GM13976 (cell line): ENCODE measurements around the gene HS6ST1.

Source experiments
- DNase-seq: peaks from one replicate; pipeline ENCODE4 v3.0.0; 2012; ENCODE audit warnings: low spot score
- in situ Hi-C: fragments of 300-500 bp; cut with MboI; formaldehyde crosslinking; loops from one replicate; pipeline ENCODE4 v1.12.0; 2022; ENCODE audit warnings: low sequenced_read_pairs, mixed read lengths, inconsistent platforms; ENCODE audit not compliant: unreplicated experiment
- TF ChIP-seq, protein P1 (sequence below): IDR thresholded peaks from 2 replicates; pipeline ENCODE4 v1.5.1; 2012; ENCODE audit warnings: borderline replicate concordance, mild to moderate bottlenecking; ENCODE audit not compliant: insufficient read depth; ENCODE audit errors: extremely low read depth, missing control alignments, control extremely low read depth

The HS6ST1 gene

DNA sequence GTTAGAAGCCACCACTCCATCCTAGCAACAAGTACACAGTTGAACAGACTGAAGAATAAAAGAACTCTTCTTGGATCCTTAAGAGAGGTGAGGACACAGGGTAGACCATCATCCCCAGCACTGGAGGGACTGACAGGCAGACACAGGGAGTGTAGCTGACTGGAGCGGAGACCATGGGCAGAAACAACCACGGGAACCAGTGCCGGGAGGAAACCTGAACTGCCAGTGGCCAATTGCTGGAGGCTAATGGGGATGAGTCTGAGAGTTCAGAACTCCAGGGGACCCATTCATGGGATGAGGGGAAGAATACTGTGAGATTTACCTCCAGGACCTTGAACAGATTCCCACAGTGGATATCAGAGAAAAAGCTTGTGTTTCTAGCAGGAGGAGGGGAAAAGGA is 76.8 kb downstream of the HS6ST1 start:
- DNase-seq, result no peak
- in situ Hi-C loops, result no loop called here
- TF ChIP-seq, protein P1, sequence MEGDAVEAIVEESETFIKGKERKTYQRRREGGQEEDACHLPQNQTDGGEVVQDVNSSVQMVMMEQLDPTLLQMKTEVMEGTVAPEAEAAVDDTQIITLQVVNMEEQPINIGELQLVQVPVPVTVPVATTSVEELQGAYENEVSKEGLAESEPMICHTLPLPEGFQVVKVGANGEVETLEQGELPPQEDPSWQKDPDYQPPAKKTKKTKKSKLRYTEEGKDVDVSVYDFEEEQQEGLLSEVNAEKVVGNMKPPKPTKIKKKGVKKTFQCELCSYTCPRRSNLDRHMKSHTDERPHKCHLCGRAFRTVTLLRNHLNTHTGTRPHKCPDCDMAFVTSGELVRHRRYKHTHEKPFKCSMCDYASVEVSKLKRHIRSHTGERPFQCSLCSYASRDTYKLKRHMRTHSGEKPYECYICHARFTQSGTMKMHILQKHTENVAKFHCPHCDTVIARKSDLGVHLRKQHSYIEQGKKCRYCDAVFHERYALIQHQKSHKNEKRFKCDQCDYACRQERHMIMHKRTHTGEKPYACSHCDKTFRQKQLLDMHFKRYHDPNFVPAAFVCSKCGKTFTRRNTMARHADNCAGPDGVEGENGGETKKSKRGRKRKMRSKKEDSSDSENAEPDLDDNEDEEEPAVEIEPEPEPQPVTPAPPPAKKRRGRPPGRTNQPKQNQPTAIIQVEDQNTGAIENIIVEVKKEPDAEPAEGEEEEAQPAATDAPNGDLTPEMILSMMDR, result no peak

DNA sequence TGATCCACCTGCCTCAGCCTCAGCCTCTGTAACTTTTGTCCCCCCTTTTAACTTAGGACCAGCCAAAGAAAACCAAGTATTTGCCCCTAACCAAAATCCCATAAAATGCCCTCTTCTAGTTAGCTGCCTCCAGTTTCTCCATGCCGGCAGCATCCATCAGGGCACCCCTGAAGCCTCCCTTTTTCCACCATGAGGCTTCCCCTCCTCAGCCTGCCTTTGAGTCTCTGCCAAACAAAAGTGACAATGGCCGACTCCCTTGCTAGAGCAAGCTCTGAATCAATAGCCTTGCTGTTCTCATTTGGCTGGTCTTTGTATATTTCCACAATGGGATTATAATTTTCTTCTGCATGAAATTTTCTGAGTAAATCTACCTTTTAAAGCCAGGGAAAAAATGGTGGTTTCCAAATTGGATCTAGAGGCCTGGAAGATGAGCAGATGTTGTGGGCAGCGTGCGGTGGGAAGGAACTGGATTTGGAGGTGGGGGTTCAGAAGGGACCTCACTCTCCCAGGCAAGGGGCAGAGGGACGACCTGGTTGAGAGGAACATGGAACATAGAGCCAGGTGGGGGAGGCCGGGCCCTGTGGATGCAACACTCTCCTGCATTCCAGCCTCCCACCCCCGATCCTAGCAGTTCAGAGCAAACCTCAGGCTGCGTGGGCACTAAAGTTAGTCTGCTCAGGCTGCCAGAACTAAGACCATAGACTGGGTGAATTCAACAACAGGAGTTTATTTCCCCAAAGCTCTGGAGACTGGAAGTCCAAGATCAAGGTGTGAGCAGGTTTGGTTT is 80.6 kb downstream of the HS6ST1 start:
- TF ChIP-seq, protein P1, result no peak
- no peak for DNase-seq
- in situ Hi-C loops, result no loop called here

DNA sequence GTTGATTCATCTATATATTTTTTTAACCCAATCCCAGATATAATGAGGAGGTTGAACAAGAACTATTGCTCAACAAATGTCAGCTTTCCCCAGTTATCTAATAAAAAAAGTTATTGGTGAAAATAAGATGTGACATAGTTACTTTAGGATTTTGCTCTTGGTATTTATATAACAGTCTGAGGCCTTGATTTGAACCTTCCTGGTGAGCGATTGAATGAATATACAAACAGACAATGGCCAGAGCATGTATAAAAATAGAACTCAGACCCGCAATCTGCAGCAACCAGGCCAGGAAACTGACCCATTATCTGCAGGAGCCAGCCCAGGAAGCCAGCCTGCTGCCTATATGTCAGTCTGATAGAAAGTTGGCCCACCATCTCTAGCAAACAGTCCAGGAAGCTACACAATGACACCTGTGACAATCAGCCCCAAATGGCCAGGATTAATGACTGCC is 81.6 kb downstream of the HS6ST1 start:
- in situ Hi-C loops, result no loop called here
- TF ChIP-seq, protein P1, result no peak
- DNase-seq, result no peak

DNA sequence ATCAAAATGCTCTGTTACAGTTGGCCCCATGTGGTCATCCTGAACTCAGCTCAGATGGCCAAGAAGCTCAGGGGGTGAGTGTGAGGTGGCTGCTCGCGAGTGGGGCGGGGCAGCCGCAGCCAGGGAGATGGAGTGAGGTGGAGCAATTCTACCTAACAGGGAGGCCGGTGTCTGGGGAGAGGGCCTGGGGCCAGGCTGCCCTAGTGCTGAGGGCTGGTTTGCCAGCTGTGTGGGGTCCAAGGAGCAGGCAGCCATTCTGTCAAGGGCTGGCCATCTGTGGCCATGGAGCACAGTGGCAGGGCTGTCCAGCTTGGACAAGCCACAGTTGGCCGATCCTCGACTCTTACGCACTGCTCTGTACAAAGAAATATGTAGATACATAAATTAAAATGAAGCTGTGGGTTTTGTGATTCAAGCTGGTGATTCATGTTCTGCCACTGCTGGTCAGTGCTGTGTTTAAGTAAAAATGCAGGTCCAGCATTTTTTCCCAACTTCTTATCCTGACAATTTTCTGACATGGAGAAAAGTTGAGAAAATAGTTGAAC is 82.1 kb downstream of the HS6ST1 start:
- DNase-seq, result no peak
- TF ChIP-seq, protein P1, result no peak
- in situ Hi-C loops, result no loop called here

DNA sequence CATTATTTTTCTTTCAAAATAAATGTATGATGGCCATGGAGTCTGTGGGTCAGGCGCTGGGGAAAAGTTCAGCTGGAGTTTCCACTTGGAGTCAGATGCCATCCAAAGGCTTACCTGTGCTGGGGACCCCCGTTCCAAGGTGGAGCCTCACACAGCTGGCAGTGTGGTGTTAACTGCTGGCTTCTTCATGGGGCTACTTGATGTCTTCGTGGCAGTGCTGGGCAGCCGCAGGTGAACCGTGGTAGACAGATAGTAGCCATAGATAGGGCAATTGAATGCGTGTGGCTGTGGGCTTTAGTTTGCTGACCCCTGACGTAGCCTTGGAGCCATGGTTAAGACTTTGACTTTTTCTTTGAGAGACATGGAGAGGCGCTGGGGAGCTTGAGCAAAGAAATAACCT is 83.1 kb downstream of the HS6ST1 start:
- no peak for DNase-seq
- in situ Hi-C loops, result no loop called here
- TF ChIP-seq, protein P1, result no peak

DNA sequence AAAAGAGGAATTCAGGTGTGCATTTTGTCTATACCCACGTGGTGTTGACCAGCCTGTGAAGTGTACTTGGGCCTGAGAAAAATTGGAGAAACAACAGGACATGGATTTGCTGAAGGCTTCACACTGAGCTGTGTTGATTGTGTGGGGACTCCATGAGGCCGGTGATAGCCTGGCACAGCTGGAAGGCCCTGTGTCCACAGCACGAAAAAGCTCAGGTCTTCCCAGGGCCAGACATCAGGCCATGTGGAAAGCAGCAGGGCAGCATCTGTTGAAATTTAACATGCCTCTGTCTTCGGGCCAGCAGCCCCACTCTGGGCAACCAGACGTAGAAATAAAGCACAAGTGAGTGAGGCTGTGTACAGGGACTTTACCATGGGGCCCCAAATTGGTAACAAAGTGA is 84.1 kb downstream of the HS6ST1 start:
- TF ChIP-seq, protein P1, result no peak
- in situ Hi-C loops, result no loop called here

More for the DNA sequence above, 84.1 kb downstream of the HS6ST1 start:
- DNase-seq, result no peak
